Dendritic cell treated with granulocyte-macrophage colony-stimulating factor and Interleukin-4, amounts not matched to agents 40 ng/mL and 50 ng/mL, for 4 days (primary cell): ENCODE data around the gene COX8C.
A peak's percentile ranks its signal among the peaks of the same experiment; 100 is the strongest.

Experiments used
- H3K27ac Mint-ChIP-seq: one replicate; pipeline ENCODE4 v1.8.0; 2022; ENCODE audit warnings: mild to moderate bottlenecking, mixed read lengths
- H3K27me3 Mint-ChIP-seq: one replicate; pipeline ENCODE4 v1.8.0; 2022; ENCODE audit warnings: mild to moderate bottlenecking, mixed read lengths
- H3K36me3 Mint-ChIP-seq: one replicate; pipeline ENCODE4 v1.8.0; 2022; ENCODE audit warnings: low read depth, mixed read lengths
- H3K4me1 Mint-ChIP-seq: one replicate; pipeline ENCODE4 v1.8.0; 2022; ENCODE audit warnings: low read depth, mixed read lengths
- H3K4me3 Mint-ChIP-seq: one replicate; pipeline ENCODE4 v1.8.0; 2022; ENCODE audit warnings: mild to moderate bottlenecking, moderate library complexity, mixed read lengths
- H3K9me3 Mint-ChIP-seq: one replicate; pipeline ENCODE4 v1.8.0; 2022; ENCODE audit warnings: mixed read lengths
- intact Hi-C: fragments of 100-400 bp; cut with micrococcal nuclease; formaldehyde crosslinking; loops from one replicate; pipeline ENCODE4 v1.15.0; 2022

COX8C gene

GRCh38 chr14:93316716-93317115 lies 30.3 kb upstream of the COX8C start:
- peaks cover 7% of the 10 kb centered on the region for H3K36me3 Mint-ChIP-seq
- H3K27me3 Mint-ChIP-seq: no peaks in the 10 kb centered on the region
- H3K9me3 Mint-ChIP-seq: no peaks in the 10 kb centered on the region
- intact Hi-C loops: no loop called here
- H3K4me3 Mint-ChIP-seq: no peak overlapping the region
- H3K4me1 Mint-ChIP-seq: peaks cover 41% of the 10 kb centered on the region
- H3K27ac Mint-ChIP-seq: no peak overlapping the region

- H3K27ac Mint-ChIP-seq: peak overlapping the region; percentile 78
- no peaks in the 10 kb centered on the region for H3K9me3 Mint-ChIP-seq
- H3K4me1 Mint-ChIP-seq: peaks cover 41% of the 10 kb centered on the region
- intact Hi-C loops: no loop called here
- peaks cover 10% of the 10 kb centered on the region for H3K36me3 Mint-ChIP-seq
- H3K27me3 Mint-ChIP-seq: no peaks in the 10 kb centered on the region
- H3K4me3 Mint-ChIP-seq: no peak overlapping the region
These were observed 29.6 kb upstream of the COX8C start for GRCh38 chr14:93317210-93317874.

GRCh38 chr14:93317875-93318807 lies 28.8 kb upstream of the COX8C start:
- Mint-ChIP-seq H3K4me3 (peak overlapping the region; percentile 14), H3K4me1 (peaks cover 45% of the 10 kb centered on the region), H3K9me3 (no peaks in the 10 kb centered on the region), H3K36me3 (peaks cover 10% of the 10 kb centered on the region), H3K27me3 (no peaks in the 10 kb centered on the region), H3K27ac (peak overlapping the region; percentile 78)
- intact Hi-C loops: no loop called here

GRCh38 chr14:93318927-93319326 lies 28.1 kb upstream of the COX8C start:
- Mint-ChIP-seq H3K27ac (peak overlapping the region; percentile 78), H3K9me3 (no peaks in the 10 kb centered on the region), H3K27me3 (no peaks in the 10 kb centered on the region), H3K4me3 (no peak overlapping the region), H3K4me1 (peaks cover 53% of the 10 kb centered on the region), H3K36me3 (peaks cover 13% of the 10 kb centered on the region)
- intact Hi-C loops: no loop called here

GRCh38 chr14:93319494-93319893 lies 27.5 kb upstream of the COX8C start:
- intact Hi-C loops: no loop called here
- Mint-ChIP-seq H3K27ac (peak overlapping the region; percentile 44), H3K4me3 (no peak overlapping the region), H3K27me3 (no peaks in the 10 kb centered on the region), H3K9me3 (no peaks in the 10 kb centered on the region), H3K4me1 (peaks cover 59% of the 10 kb centered on the region), H3K36me3 (peaks cover 19% of the 10 kb centered on the region)

GRCh38 chr14:93319958-93320357 lies 27.0 kb upstream of the COX8C start:
- Mint-ChIP-seq H3K4me3 (no peak overlapping the region), H3K4me1 (peaks cover 63% of the 10 kb centered on the region), H3K27me3 (no peaks in the 10 kb centered on the region), H3K27ac (peak overlapping the region; percentile 44), H3K9me3 (no peaks in the 10 kb centered on the region), H3K36me3 (peaks cover 23% of the 10 kb centered on the region)
- intact Hi-C loops: no loop called here

GRCh38 chr14:93320489-93320888 lies 26.5 kb upstream of the COX8C start:
- H3K4me3 Mint-ChIP-seq: no peak overlapping the region
- peaks cover 69% of the 10 kb centered on the region for H3K4me1 Mint-ChIP-seq
- intact Hi-C loops: no loop called here
- peaks cover 25% of the 10 kb centered on the region for H3K36me3 Mint-ChIP-seq
- peak overlapping the region; percentile 44 for H3K27ac Mint-ChIP-seq
- H3K9me3 Mint-ChIP-seq: no peaks in the 10 kb centered on the region
- no peaks in the 10 kb centered on the region for H3K27me3 Mint-ChIP-seq

- intact Hi-C loops: no loop called here
- Mint-ChIP-seq H3K27ac (peak overlapping the region; percentile 86), H3K9me3 (no peaks in the 10 kb centered on the region), H3K4me1 (peaks cover 60% of the 10 kb centered on the region), H3K36me3 (peaks cover 25% of the 10 kb centered on the region), H3K27me3 (no peaks in the 10 kb centered on the region), H3K4me3 (peak overlapping the region; percentile 32)
These were observed 23.9 kb upstream of the COX8C start for GRCh38 chr14:93322929-93323599.

GRCh38 chr14:93323600-93324174 lies 23.3 kb upstream of the COX8C start:
- H3K4me3 Mint-ChIP-seq: peak overlapping the region; percentile 32
- intact Hi-C loops: no loop called here
- H3K27me3 Mint-ChIP-seq: no peaks in the 10 kb centered on the region
- peaks cover 56% of the 10 kb centered on the region for H3K4me1 Mint-ChIP-seq
- peaks cover 25% of the 10 kb centered on the region for H3K36me3 Mint-ChIP-seq
- H3K9me3 Mint-ChIP-seq: no peaks in the 10 kb centered on the region
- peak overlapping the region; percentile 86 for H3K27ac Mint-ChIP-seq

- H3K36me3 Mint-ChIP-seq: peaks cover 23% of the 10 kb centered on the region
- no peak overlapping the region for H3K4me3 Mint-ChIP-seq
- H3K4me1 Mint-ChIP-seq: peaks cover 58% of the 10 kb centered on the region
- intact Hi-C loops: no loop called here
- H3K27ac Mint-ChIP-seq: no peak overlapping the region
- H3K27me3 Mint-ChIP-seq: no peaks in the 10 kb centered on the region
- no peaks in the 10 kb centered on the region for H3K9me3 Mint-ChIP-seq
These were observed 20.8 kb upstream of the COX8C start for GRCh38 chr14:93326196-93326595.

- H3K27ac Mint-ChIP-seq: no peak overlapping the region
- no peaks in the 10 kb centered on the region for H3K9me3 Mint-ChIP-seq
- peaks cover 30% of the 10 kb centered on the region for H3K36me3 Mint-ChIP-seq
- H3K4me3 Mint-ChIP-seq: no peak overlapping the region
- H3K4me1 Mint-ChIP-seq: peaks cover 60% of the 10 kb centered on the region
- H3K27me3 Mint-ChIP-seq: no peaks in the 10 kb centered on the region
- intact Hi-C loops: no loop called here
These were observed 18.4 kb upstream of the COX8C start for GRCh38 chr14:93328546-93328945.

- Mint-ChIP-seq H3K27me3 (no peaks in the 10 kb centered on the region), H3K4me3 (no peak overlapping the region)
These were observed 16.9 kb upstream of the COX8C start for GRCh38 chr14:93329965-93330608.

GRCh38 chr14:93330609-93331000 lies 16.4 kb upstream of the COX8C start:
- no peaks in the 10 kb centered on the region for H3K27me3 Mint-ChIP-seq
- H3K4me1 Mint-ChIP-seq: peaks cover 48% of the 10 kb centered on the region
- peak overlapping the region; percentile 93 for H3K27ac Mint-ChIP-seq

More at GRCh38 chr14:93329965-93330608, 16.9 kb upstream of the COX8C start:
- H3K27ac Mint-ChIP-seq: no peak overlapping the region
- H3K36me3 Mint-ChIP-seq: peaks cover 16% of the 10 kb centered on the region
- intact Hi-C loops: loop anchor here (5.0 to 10.0 kb wide), 3 partner anchors 42 to 215 kb away; partner anchors contain the start of genes GON7 and UBR7
- peaks cover 54% of the 10 kb centered on the region for H3K4me1 Mint-ChIP-seq
- H3K9me3 Mint-ChIP-seq: no peaks in the 10 kb centered on the region

More at GRCh38 chr14:93330609-93331000, 16.4 kb upstream of the COX8C start:
- intact Hi-C loops: loop anchor here (5.0 to 10.0 kb wide), 3 partner anchors 42 to 214 kb away; partner anchors contain the start of genes GON7 and UBR7
- H3K36me3 Mint-ChIP-seq: peaks cover 15% of the 10 kb centered on the region
- peak overlapping the region; percentile 85 for H3K4me3 Mint-ChIP-seq
- no peaks in the 10 kb centered on the region for H3K9me3 Mint-ChIP-seq
